Measurements from ENCODE around the gene TTPAL. TPM values are rescaled to one million over a fixed set of nuclear protein-coding genes. Genes with fewer than 3 reads are reported as not detected.

Gene TTPAL, protein sequence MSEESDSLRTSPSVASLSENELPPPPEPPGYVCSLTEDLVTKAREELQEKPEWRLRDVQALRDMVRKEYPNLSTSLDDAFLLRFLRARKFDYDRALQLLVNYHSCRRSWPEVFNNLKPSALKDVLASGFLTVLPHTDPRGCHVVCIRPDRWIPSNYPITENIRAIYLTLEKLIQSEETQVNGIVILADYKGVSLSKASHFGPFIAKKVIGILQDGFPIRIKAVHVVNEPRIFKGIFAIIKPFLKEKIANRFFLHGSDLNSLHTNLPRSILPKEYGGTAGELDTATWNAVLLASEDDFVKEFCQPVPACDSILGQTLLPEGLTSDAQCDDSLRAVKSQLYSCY
- 9.8 and 23.9 TPM in 2 replicates for total RNA-seq

DNA sequence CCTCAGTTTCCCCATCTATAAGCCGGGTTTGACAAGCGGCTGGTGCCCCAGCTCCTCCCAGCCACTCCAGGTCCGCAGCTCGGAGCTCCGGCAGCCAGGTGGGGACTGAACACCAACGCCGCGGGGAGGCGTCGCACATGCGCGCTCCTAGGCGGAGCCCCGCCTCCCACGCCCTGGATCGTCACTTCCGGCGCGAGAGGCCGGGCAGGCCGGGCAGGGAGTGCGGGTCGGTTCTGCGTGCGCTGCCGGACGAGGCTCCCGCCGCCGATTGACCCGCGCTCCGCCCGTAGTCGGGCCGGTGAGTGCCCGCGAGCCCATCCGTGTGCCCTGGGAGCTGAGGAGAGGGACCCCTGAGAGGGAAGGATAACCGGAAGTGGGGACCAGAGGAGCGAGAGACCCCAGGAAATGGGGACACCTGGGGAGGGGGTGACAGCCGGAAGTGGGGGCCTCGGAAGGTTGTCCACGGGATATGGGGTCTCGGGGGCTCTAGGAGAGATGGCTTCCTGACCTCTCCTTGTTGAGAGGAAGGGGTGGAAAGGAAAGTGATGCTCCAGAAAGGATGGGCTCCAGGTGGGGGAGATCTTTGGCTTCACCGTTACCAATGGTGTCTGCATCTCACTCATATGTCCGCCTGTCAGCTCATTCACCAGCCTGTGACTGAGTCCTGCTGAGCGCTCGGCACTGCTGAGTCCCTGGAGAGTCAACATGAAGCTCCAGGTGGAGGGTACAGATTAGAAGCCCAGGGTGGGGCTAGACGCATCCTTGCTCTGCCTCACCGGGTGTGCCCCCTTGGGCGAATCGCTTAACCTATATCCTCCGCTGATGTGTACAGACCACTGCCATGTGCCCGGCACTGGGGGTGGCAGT, at the start of gene TTPAL:
Gene TTPAL, plus strand, starts transcription at position 181 of the 867 bp plus-strand sequence. CDS start 4,126 bp downstream, outside the sequence.

DNA sequence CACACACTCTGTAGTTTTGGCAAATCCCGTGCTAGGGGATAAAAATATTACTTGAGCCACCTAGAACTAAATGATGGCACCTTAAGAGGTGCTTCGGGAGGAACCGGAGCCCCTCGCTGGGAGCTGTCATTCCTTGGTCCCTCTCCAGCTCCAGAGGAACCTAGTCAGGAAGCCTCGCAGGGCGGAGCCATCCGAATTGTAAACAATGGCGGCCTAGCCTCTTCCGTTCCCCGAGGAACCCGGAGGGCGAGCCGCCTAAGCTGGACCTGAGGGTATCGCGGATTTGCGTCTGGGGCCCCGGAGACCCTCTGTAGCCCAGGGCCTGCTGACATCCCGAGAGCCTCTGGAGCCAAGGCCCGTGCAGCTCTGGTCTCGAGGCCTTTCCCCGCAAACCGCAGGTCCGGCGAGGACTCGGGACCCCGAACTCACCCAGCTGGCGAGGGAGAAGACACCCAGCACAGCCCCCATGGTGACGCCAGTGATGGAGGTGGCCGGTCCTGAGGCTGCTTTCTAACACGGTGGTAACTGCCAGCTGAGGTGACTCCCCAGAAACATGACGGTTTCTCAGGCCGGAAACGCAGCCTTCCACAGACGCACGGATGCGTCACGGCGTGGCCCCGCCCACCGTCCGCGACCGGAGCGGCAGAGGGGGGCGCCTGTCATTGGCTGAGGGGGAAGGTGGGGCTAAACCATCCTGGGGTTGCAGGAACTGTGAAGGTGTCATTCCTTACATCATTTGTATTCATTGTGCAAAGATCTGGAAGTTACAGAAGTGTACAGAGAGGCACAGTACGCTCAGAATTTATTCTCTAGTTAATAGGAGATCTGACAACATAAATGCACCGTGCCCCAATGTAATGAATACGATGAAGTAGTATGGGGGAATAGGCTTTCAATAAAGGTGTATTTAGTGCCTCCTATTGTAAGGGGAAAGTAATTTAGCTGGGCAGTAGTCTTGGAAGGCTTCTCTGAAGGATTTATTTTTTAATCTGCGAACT, 46.1 kb downstream of the TTPAL start, which contains the start of gene SERINC3:
Gene SERINC3, minus strand, starts transcription at position 587 of the 998 bp plus-strand sequence. Its CDS starts 119 bp downstream, at position 468.

Small RNA genes within 50 kb of the gene (small RNA-seq; reads per million reads assigned to genes)
- 0.32 reads per million, percentile 8 among the genes with 10 or more reads in this experiment for gene RPL37AP1

Other genes starting within 250 kb of the TTPAL start
- gene GDAP1L1, start 228.6 kb upstream of the TTPAL start, total RNA-seq, result not detected in 2 replicates
- gene FITM2, start 164.7 kb upstream of the TTPAL start, total RNA-seq, result 3.1 and 5.1 TPM in 2 replicates
- gene R3HDML, start 138.8 kb upstream of the TTPAL start, total RNA-seq, result not detected in 2 replicates
- not detected in 2 replicates for gene HNF4A, start 120.2 kb upstream of the TTPAL start, total RNA-seq
- gene SERINC3, start 46.2 kb downstream of the TTPAL start, total RNA-seq, result 67.9 and 130 TPM in 2 replicates
- gene PKIG, start 106.7 kb downstream of the TTPAL start, total RNA-seq, result 16.4 and 17.3 TPM in 2 replicates
- 2.4 and 2.9 TPM in 2 replicates for gene ADA, start 175.8 kb downstream of the TTPAL start, total RNA-seq
- 0.54 and 2.4 TPM in 2 replicates for gene CCN5, start 239.5 kb downstream of the TTPAL start, total RNA-seq

Measured in placental epithelial cell (primary cell).